Stimulated activated naive B cell treated with anti-CD40 and anti-IgM and Interleukin-4, amounts not matched to agents 10 μg/mL and 1 μg/mL and 100 μg/mL, for 72 hours (primary cell): ENCODE results near the gene SYT13.

Source experiments
- ATAC-seq, 2 donors: fragments of 150-1000 bp; cut with Tn5 transposase; replicated peaks; 2 replicates each; pipeline ENCODE4 v1.10.0; 2021; ENCODE audit warnings: moderate library complexity in 1 of 2
- DNase-seq: peaks from one replicate; pipeline ENCODE4 v3.0.0; 2021
- H3K27ac Mint-ChIP-seq: one replicate; pipeline ENCODE4 v1.8.0; 2022; ENCODE audit warnings: mild to moderate bottlenecking, mixed read lengths
- H3K27me3 Mint-ChIP-seq, 2 donors: one replicate each; pipeline ENCODE4 v1.8.0; 2022; ENCODE audit warnings: mixed read lengths in 2 of 2
- H3K36me3 Mint-ChIP-seq, 2 donors: one replicate each; pipeline ENCODE4 v1.8.0; 2022; ENCODE audit warnings: mixed read lengths in 2 of 2, mild to moderate bottlenecking in 1 of 2
- H3K4me1 Mint-ChIP-seq, 2 donors: one replicate each; pipeline ENCODE4 v1.8.0; 2022; ENCODE audit warnings: mixed read lengths in 2 of 2, mild to moderate bottlenecking in 1 of 2
- H3K4me3 Mint-ChIP-seq, 2 donors: one replicate each; pipeline ENCODE4 v1.8.0; 2022; ENCODE audit warnings: mild to moderate bottlenecking in 2 of 2, mixed read lengths in 2 of 2, moderate library complexity in 1 of 2
- H3K9me3 Mint-ChIP-seq, 2 donors: one replicate each; pipeline ENCODE4 v1.8.0; 2022; ENCODE audit warnings: mixed read lengths in 2 of 2, mild to moderate bottlenecking in 1 of 2

Gene SYT13, protein sequence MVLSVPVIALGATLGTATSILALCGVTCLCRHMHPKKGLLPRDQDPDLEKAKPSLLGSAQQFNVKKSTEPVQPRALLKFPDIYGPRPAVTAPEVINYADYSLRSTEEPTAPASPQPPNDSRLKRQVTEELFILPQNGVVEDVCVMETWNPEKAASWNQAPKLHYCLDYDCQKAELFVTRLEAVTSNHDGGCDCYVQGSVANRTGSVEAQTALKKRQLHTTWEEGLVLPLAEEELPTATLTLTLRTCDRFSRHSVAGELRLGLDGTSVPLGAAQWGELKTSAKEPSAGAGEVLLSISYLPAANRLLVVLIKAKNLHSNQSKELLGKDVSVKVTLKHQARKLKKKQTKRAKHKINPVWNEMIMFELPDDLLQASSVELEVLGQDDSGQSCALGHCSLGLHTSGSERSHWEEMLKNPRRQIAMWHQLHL

DNA sequence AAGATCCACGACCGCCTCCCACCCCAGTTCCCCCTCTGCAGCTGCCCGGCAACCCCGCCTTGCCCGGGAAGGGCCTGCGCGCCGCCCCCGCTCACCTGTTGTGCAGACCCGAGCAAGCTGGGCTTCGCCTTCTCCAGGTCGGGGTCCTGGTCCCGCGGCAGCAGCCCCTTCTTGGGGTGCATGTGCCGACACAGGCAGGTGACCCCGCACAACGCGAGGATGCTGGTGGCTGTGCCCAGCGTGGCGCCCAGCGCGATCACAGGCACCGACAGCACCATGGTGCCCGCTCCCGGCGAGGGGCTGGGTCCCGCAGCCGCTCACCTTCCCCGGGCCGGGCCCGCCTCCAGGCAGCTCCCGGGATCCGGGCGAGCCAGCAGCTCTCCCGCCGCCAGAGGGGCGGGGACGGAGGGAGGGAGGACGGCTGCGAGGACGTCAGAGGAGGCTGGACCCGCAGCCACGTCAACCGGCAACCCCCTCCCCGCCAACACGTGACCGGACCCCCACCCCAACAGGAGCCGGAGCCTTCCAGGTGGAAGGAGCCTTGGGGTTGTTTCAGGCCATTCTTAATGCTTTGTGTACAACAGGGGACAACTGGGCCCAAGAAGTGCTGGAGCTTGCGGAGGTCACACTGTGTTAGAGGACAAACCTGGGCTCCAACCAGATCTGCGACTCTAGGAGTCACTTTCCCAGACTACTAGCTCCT is at the start of gene SYT13:
TSS of gene SYT13 (minus strand) at position 412 of the 703 bp plus-strand sequence. CDS start at position 278, 134 bp downstream.
- Mint-ChIP-seq H3K4me3 (no peak within 1 kb of the TSS), H3K4me1 (peaks cover 0 to 4% of the 10 kb centered on the region in 2 donors), H3K36me3 (no peaks in the 10 kb centered on the region), H3K27me3 (peaks cover 73 to 74% of the 10 kb centered on the region in 2 donors), H3K27ac (no peak within 1 kb of the TSS), H3K9me3 (no peaks in the 10 kb centered on the region)
- DNase-seq, result no peak
- ATAC-seq, result no peak

DNA sequence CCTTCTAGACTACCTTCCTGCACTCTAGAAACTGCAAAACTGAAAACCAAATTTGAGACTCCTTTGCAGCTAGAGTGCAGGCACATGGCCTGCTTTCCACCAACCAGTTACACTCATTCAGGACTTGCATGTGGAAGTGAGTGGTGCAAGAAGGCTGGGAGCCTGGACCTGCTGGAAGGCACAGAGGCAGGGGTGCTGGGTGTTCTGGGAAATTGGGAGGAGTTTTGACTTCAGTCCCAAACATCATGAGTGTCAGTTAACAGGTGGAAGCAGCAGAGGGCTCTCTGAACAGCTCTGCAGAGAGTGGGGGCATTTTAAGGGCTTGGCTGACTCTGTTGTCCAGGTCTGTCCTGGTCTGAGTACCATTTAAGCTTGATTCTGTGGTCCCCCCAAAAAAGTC is 49.3 kb upstream of the SYT13 start:
- DNase-seq (no peak), ATAC-seq (no peak)
- Mint-ChIP-seq H3K4me3 (no peak overlapping the region), H3K27ac (no peak overlapping the region), H3K27me3 (peaks cover 22 to 27% of the 10 kb centered on the region in 2 donors), H3K9me3 (no peaks in the 10 kb centered on the region), H3K36me3 (no peaks in the 10 kb centered on the region), H3K4me1 (peaks cover 11 to 24% of the 10 kb centered on the region in 2 donors)

DNA sequence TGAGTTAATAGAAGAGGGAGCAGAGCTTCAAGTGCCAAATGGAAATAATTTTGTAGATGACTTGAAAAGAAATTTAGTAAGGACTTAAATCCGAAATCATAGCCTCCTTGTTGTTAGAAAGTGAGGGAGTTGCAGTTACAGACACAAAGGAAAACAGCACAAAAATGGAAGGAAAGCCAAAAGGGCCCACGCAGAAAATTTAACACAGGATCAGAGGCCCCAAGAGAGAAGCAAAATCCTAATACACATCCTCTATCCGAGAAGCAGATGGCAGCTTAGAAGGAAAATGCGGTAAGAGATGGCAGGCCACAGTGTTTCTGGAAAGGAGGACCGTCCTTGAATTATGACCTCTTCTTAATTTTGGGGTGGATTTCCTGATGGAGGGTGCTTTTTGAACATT is 48.7 kb upstream of the SYT13 start:
- no peak overlapping the region for H3K4me3 Mint-ChIP-seq
- no peaks in the 10 kb centered on the region for H3K9me3 Mint-ChIP-seq
- H3K4me1 Mint-ChIP-seq, result peaks cover 6 to 18% of the 10 kb centered on the region in 2 donors
- no peak for DNase-seq
- peaks cover 22 to 29% of the 10 kb centered on the region in 2 donors for H3K27me3 Mint-ChIP-seq
- no peak overlapping the region for H3K27ac Mint-ChIP-seq
- ATAC-seq, result no peak
- H3K36me3 Mint-ChIP-seq, result no peaks in the 10 kb centered on the region

DNA sequence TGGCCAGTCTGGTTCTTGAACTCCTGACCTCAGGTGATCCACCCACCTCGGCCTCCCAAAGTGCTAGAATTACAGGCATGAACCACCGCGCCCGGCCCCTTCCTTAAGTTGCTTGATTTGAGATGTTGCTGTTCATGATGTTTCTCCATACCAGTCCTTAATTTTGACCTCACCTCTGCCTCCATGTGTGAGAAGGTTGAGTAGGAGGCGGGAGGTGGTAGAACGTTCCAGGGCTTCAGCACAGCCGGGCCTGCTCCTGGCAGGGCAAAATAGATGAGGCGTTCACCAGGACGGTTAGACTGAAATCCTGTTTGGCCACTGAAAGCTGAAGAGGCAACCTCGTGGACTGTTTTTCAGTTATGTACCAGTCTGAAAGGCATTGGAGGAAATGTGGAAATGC is 48.3 kb upstream of the SYT13 start:
- Mint-ChIP-seq H3K36me3 (no peaks in the 10 kb centered on the region), H3K27me3 (peaks cover 22 to 30% of the 10 kb centered on the region in 2 donors), H3K27ac (no peak overlapping the region), H3K4me1 (peaks cover 2 to 14% of the 10 kb centered on the region in 2 donors), H3K9me3 (no peaks in the 10 kb centered on the region), H3K4me3 (no peak overlapping the region)
- ATAC-seq (no peak), DNase-seq (no peak)

DNA sequence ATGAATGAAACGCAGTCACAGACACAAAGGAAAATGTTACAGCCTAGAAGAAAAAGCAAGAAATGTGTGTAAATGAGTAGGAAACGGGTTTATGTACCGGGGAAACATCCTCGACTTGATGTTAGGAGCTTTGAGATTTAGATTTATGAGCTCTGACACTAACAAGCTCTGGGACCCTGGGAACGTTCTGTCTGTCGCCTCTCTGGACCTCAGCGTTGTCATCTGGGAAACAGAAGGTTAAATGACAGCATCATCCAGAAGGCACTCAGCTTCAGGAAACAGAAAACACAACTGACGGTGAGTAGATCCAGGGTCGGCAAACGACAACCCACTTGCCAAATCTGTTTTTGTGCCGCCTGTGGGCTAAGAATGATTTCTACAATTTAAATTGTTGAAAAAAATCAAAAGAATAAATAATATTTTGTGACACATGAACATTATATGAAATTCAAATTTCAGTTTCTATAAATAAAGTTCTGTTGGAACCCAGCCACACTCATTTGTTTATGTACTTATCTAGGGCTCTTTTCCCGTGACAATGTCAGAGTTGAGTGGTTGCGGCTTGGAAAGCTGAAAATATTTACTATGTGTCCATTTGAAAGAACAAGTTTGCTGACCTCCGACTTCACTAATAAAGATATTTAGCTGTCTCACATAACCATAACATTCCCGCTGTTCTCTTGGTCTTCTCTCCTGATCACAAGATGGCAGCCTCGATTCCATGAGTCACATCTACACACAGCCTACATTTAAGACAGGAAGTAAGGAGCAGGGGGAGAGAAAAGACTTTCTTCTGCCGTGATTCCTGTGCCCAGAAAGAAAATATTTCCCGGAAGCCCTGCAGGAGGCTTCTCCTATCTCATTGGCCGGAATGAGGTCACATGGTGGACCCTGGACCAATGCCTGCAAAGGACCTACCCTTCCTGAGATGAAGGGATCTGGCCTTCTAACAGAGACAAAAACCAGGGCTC is 47.1 kb upstream of the SYT13 start:
- ATAC-seq (peak in 1 of 2 donors; percentile 29), DNase-seq (no peak)
- Mint-ChIP-seq H3K4me1 (peaks cover 2 to 8% of the 10 kb centered on the region in 2 donors), H3K27me3 (peaks cover 29 to 41% of the 10 kb centered on the region in 2 donors), H3K27ac (no peak overlapping the region), H3K9me3 (no peaks in the 10 kb centered on the region), H3K36me3 (no peaks in the 10 kb centered on the region), H3K4me3 (no peak overlapping the region)

DNA sequence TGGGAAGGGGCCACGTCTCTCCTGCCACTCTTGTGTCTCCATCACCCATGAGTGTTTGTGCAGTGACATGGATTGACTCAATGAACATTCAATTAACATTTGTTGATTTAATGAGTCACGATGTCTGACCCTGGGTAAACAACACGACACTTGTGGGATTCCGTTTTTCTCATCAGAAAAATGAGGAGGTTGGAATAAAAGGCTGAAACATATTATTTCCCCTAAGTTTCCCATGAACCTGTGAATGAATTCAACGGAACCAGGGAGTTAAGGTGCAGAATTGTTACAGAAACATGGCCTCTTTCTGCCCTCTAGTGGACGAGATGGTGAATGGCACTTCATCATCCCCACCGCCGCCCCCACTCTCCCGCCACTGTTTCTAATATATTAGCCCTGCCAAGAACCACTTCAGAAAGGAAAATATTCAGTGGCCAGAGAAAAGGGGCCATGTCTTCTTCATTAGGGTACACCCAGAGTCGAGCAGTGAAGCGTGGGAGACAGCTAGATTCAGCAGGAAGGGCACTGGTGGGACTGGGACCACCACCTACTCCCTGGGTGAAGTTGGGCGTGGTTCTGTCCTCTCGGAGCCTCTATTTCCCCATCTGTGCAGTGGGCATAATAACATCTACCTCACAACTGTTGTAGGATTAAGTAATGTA is 46.3 kb upstream of the SYT13 start:
- Mint-ChIP-seq H3K36me3 (no peaks in the 10 kb centered on the region), H3K9me3 (no peaks in the 10 kb centered on the region), H3K4me3 (no peak overlapping the region), H3K27ac (no peak overlapping the region), H3K27me3 (peaks cover 33 to 48% of the 10 kb centered on the region in 2 donors), H3K4me1 (peaks cover 2 to 8% of the 10 kb centered on the region in 2 donors)
- ATAC-seq (peak; percentile 59 to 67), DNase-seq (no peak)

DNA sequence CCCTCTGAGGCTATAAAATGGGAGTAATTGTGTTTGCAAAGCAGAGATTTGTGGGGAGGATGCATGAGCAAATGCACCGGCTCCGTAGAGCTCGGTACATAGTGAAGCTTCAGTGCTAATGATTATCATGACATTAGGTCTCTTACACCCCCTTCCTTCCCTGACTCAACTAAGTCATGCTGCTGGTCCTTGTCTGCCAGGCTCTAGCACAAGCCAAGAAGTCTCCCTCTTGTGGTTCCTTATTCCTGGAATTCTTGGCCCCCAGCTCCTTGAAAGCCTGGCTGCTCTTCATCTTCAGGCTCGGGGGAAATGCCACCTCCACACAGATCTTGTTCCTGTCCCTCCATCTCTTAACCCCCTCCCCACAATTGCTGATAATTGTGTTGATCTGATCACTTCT is 45.7 kb upstream of the SYT13 start:
- ATAC-seq, result no peak
- H3K4me3 Mint-ChIP-seq, result no peak overlapping the region
- no peak for DNase-seq
- H3K27ac Mint-ChIP-seq, result no peak overlapping the region
- H3K4me1 Mint-ChIP-seq, result peaks cover 2 to 8% of the 10 kb centered on the region in 2 donors
- peaks cover 0 to 4% of the 10 kb centered on the region in 2 donors for H3K9me3 Mint-ChIP-seq
- peaks cover 38 to 48% of the 10 kb centered on the region in 2 donors for H3K27me3 Mint-ChIP-seq
- H3K36me3 Mint-ChIP-seq, result no peaks in the 10 kb centered on the region

DNA sequence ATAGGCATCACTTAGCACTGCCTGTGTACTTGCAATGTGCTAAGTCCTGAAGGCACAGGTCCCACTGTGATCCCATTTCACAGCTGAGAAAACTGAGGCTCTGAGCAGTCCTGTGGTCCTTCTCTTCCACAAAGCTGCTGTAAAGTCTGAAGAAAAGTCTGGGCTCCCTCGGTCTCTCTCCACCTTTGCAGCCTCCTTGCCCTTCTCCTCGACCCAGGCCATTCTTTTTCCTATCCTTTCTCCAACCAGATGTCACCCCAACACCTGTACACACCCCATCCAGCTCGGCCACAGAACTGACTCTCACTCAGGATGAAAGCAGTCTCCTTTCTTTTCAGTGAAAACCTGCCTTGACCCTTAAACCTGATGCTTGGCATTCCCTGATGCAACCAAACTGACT is 42.6 kb upstream of the SYT13 start:
- Mint-ChIP-seq H3K9me3 (peaks cover 0 to 6% of the 10 kb centered on the region in 2 donors), H3K27me3 (peaks cover 47 to 61% of the 10 kb centered on the region in 2 donors), H3K4me3 (no peak overlapping the region), H3K27ac (no peak overlapping the region), H3K36me3 (no peaks in the 10 kb centered on the region), H3K4me1 (peaks cover 2 to 8% of the 10 kb centered on the region in 2 donors)
- no peak for DNase-seq
- no peak for ATAC-seq

DNA sequence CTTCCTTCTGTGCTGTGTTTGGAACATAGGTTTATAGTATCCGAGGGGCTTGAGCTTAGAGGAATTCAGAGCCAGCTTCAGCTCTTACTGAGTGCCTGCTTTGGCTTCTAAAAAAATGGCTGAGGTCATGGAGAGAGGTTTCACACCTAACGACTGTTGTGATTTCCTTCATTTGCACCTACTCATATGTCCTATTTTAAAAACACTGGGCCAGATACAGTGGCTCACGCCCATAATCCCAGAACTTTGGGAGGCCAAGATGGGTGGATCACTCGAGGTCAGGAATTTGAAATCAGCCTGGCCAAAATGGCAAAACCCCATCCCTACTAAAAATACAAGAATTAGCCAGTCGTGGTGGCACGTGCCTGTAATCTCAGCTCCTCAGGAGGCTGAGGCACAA is 38.3 kb upstream of the SYT13 start:
- Mint-ChIP-seq H3K4me3 (no peak overlapping the region), H3K36me3 (no peaks in the 10 kb centered on the region), H3K9me3 (peaks cover 0 to 6% of the 10 kb centered on the region in 2 donors), H3K4me1 (no peaks in the 10 kb centered on the region), H3K27ac (no peak overlapping the region), H3K27me3 (peaks cover 51 to 59% of the 10 kb centered on the region in 2 donors)
- DNase-seq (no peak), ATAC-seq (no peak)

DNA sequence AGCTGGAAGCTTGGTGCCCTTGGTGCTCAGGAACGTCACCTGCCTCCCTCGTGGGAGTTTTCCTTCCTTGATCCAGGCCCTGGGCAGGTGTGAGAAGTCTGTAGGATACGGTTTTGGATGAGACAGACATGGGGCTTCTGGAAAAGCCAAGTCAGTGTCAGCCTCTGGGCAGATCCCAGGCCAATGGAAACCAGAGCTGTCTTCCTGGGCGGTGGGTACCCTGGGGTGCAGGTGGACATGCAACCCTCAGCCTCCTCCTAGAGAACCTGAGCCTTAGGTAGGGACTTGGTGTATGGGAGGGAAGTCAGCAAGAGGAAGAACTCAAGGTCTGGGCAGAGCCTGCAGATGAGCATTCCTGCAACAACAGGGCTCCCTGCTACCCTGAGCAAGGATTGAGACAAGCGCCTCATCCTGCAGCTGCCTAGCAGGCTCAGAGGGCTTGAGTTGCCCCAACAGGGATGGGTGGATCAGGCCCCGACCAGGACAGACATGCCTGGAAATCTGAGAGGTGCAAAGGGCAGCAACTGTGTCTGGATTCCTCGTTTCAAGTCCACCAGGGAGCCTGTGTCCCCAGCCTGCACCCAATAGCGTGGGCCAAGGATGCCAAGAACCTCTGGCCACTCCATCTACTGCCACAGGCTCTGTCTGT is 37.6 kb upstream of the SYT13 start:
- peaks cover 46 to 51% of the 10 kb centered on the region in 2 donors for H3K27me3 Mint-ChIP-seq
- ATAC-seq, result no peak
- peaks cover 0 to 6% of the 10 kb centered on the region in 2 donors for H3K9me3 Mint-ChIP-seq
- no peak overlapping the region for H3K4me3 Mint-ChIP-seq
- no peak for DNase-seq
- H3K27ac Mint-ChIP-seq, result no peak overlapping the region
- no peaks in the 10 kb centered on the region for H3K4me1 Mint-ChIP-seq
- H3K36me3 Mint-ChIP-seq, result no peaks in the 10 kb centered on the region

DNA sequence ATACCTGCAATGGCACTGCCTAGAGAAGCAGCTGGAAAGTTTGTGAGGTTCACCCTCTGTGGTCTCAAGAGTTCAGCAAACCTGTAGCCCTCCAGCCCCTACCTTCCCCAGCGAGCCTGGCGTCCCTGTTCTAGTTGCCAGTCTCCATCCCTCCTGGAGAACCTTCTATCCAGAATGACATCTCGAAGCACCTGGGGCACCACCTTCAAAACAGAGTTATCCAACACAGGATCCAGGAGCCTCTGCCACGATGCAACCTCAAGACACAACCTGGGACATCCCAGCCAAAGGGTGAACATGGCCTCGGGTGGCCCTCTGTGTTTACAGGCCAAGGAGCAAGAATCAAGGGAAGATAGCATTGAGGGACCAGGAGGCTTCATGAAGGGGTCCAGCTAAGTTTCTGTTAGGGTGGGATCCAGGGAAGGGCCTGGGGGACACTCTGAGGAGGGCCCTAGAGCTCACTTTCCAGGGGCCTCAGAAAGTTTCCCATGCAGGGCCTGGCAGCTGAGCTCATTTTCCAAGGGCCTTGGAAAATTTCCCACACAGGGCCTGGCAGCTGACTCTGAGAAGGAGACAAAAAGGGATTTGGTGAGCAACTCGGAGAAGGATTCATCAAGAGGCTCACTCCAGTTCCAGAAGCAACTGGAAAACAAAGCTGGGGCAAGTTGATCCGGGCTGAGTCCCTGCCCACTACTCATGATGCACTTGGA is 36.9 kb upstream of the SYT13 start:
- no peak for DNase-seq
- H3K4me3 Mint-ChIP-seq, result no peak overlapping the region
- H3K36me3 Mint-ChIP-seq, result no peaks in the 10 kb centered on the region
- peaks cover 0 to 6% of the 10 kb centered on the region in 2 donors for H3K9me3 Mint-ChIP-seq
- no peak for ATAC-seq
- no peak overlapping the region for H3K27ac Mint-ChIP-seq
- H3K4me1 Mint-ChIP-seq, result no peaks in the 10 kb centered on the region
- peaks cover 42 to 47% of the 10 kb centered on the region in 2 donors for H3K27me3 Mint-ChIP-seq

DNA sequence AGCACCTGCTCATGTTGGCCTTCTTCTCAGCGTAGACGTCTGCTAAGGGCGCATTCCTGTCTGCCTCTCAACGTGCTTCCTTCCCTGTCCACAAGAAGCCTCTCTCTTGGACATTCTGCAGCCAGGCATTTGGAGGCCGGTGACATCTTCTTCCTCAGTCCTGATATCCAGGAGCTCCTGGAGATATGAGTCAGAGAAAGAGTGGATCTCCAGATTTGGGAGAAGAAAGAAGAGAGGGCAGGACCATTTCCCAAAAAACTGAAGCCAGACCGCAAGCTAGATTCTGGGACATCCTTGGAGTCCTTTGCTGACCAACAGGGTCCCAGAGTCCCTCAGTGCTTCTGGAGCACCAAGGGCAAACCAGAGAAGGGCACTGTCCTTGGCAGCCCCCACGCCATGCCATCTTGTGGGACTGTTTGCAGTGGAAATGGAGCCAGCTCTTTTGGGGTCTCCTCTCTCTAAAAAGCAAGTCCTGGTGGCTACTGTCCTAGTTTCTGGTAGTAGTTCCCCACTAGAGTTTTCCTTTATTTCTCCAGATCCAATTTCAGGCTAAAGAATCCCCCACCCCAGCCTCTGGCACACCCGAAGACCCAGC is 36.1 kb upstream of the SYT13 start:
- no peaks in the 10 kb centered on the region for H3K4me1 Mint-ChIP-seq
- H3K27me3 Mint-ChIP-seq, result peaks cover 41 to 50% of the 10 kb centered on the region in 2 donors
- no peak overlapping the region for H3K27ac Mint-ChIP-seq
- no peak overlapping the region for H3K4me3 Mint-ChIP-seq
- no peaks in the 10 kb centered on the region for H3K36me3 Mint-ChIP-seq
- DNase-seq (no peak), ATAC-seq (no peak)
- H3K9me3 Mint-ChIP-seq, result peaks cover 0 to 5% of the 10 kb centered on the region in 2 donors
